ENCODE measurements around the gene FAM3C. TPM values are rescaled to one million over a fixed set of nuclear protein-coding genes. Genes with fewer than 3 reads are reported as not detected.

The FAM3C gene
- total RNA-seq, 1 donor from 2014 or later: 51.4 TPM

- intact Hi-C loops (cut with DNase I): no loop called here
- Histone ChIP-seq H3K4me1 (no peaks in the 10 kb centered on the region), H3K27ac (no peak overlapping the region), H3K36me3 (no peaks in the 10 kb centered on the region), H3K9me3 (no peaks in the 10 kb centered on the region), H3K4me3 (no peak overlapping the region), H3K27me3 (no peaks in the 10 kb centered on the region)
- no peak for DNase-seq
- ATAC-seq: no peak
- TF ChIP-seq, protein P1, sequence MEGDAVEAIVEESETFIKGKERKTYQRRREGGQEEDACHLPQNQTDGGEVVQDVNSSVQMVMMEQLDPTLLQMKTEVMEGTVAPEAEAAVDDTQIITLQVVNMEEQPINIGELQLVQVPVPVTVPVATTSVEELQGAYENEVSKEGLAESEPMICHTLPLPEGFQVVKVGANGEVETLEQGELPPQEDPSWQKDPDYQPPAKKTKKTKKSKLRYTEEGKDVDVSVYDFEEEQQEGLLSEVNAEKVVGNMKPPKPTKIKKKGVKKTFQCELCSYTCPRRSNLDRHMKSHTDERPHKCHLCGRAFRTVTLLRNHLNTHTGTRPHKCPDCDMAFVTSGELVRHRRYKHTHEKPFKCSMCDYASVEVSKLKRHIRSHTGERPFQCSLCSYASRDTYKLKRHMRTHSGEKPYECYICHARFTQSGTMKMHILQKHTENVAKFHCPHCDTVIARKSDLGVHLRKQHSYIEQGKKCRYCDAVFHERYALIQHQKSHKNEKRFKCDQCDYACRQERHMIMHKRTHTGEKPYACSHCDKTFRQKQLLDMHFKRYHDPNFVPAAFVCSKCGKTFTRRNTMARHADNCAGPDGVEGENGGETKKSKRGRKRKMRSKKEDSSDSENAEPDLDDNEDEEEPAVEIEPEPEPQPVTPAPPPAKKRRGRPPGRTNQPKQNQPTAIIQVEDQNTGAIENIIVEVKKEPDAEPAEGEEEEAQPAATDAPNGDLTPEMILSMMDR (IDR thresholded peaks at IDR 0.05): no peak
Measured at GRCh38 chr7:121406461-121406860, 10.4 kb upstream of the FAM3C start.

DNA sequence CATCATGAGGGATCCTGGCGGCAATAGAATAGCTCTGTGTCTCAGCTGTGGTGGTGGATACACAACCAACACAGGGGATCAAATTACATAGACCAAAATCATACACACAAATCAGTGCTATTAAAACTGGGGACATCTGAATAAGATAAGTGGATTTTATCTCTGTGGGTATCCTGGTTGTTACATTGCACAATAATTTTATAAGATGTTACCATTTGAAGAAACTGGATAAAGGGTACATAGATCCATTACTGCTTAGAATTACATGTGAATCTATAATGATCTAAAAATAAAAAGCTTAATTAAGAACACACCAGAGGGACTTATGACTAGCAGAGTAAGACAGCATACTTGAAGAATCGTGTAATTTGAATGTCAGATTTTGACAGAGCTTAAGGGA, 8.2 kb upstream of the FAM3C start:
- no peaks in the 10 kb centered on the region for H3K9me3 ChIP-seq
- no peaks in the 10 kb centered on the region for H3K4me1 ChIP-seq
- intact Hi-C loops (cut with DNase I): no loop called here
- H3K27ac ChIP-seq: no peak overlapping the region
- ATAC-seq (no peak), DNase-seq (no peak)
- TF ChIP-seq, protein P1 (IDR thresholded peaks at IDR 0.05): no peak
- no peaks in the 10 kb centered on the region for H3K36me3 ChIP-seq
- H3K4me3 ChIP-seq: no peak overlapping the region
- no peaks in the 10 kb centered on the region for H3K27me3 ChIP-seq

DNA sequence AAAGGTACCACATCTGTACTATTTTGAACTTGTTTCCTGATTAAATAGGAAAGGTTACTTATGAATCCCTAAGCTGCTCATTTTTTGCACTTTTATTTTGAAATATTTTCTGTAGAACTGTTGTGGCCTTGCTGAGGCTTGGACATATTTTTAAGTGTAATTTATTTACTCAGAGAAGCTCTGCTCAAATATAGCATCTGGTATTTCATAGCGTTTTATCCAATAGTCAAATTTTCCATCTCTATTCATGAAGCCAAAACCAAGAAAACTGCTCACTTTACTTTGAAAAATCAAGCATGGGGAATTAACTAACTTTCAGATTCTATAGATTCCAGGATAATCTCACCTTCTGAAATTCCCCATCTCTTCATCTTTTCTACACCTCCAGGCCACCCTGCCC, 6.6 kb upstream of the FAM3C start:
- H3K27ac ChIP-seq: no peak overlapping the region
- H3K36me3 ChIP-seq: no peaks in the 10 kb centered on the region
- no peak for DNase-seq
- no peaks in the 10 kb centered on the region for H3K9me3 ChIP-seq
- ATAC-seq: no peak
- intact Hi-C loops (cut with DNase I): no loop called here
- no peaks in the 10 kb centered on the region for H3K4me1 ChIP-seq
- no peaks in the 10 kb centered on the region for H3K27me3 ChIP-seq
- TF ChIP-seq, protein P1 (IDR thresholded peaks at IDR 0.05): no peak
- no peak overlapping the region for H3K4me3 ChIP-seq

DNA sequence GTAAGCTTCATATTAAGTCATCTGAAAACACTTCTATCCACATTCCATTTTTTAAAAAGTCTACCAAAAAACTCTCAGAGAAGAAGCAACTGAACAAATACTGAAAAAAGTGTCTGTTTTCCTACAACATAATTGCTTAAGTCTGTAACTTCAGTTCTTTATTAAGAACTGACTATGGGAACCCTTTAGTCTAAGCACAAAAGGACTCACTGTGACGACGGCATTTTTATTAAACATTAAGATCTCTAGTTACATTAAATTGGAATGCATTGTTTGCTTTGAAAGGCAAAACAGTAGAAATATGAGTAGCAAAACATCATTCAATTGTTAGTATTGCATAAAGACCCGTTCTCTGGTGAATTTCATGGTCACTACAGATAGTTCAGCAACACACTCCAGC, 5.8 kb upstream of the FAM3C start:
- Histone ChIP-seq H3K27ac (no peak overlapping the region), H3K27me3 (no peaks in the 10 kb centered on the region), H3K9me3 (no peaks in the 10 kb centered on the region), H3K4me3 (no peak overlapping the region), H3K36me3 (no peaks in the 10 kb centered on the region), H3K4me1 (peaks cover 3% of the 10 kb centered on the region)
- ATAC-seq (no peak), DNase-seq (no peak)
- intact Hi-C loops (cut with DNase I): no loop called here
- TF ChIP-seq, protein P1 (IDR thresholded peaks at IDR 0.05): no peak

DNA sequence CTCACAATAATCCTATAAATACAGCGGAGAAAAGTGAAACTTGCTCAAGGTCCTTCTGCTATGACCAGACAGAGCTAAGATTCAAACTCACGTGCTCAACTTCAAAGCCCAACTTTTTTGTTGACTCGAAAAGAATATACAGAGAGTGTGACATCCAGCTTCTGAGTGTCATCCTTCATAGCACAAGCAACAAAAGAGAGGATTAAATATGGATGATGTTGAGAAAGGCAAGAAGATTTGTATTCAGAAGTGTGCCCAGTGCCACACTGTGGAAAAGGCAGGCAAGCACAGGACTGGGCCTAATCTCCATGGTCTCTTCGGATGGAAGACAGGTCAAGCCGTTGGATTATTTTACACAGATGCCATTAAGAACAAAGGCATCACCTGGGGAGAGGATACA, 2.1 kb upstream of the FAM3C start:
- ATAC-seq: no peak
- Histone ChIP-seq H3K27me3 (no peaks in the 10 kb centered on the region), H3K9me3 (no peaks in the 10 kb centered on the region), H3K36me3 (no peaks in the 10 kb centered on the region), H3K4me3 (no peak overlapping the region), H3K27ac (no peak overlapping the region), H3K4me1 (peaks cover 19% of the 10 kb centered on the region)
- DNase-seq: no peak
- TF ChIP-seq, protein P1 (IDR thresholded peaks at IDR 0.05): no peak
- intact Hi-C loops (cut with DNase I): no loop called here

DNA sequence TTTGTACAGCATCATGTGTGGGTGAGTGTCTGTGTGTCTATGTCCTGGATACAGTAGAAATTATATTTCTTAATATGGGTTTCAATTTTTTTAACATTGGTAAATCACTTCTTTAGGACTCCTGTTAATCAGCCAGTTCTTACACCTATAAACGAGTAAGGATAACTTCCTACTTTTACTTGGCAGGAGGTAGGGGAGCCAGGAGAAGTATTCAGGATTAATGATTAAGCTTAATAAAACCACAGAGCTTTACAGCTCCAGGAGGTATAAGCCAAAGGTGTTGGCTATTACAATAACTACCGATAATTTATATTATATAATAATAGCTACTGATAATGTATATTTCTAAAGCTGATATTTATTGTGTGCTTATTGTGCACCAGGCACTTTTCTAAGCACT, 1.7 kb upstream of the FAM3C start:
- no peak for ATAC-seq
- peaks cover 19% of the 10 kb centered on the region for H3K4me1 ChIP-seq
- no peak overlapping the region for H3K4me3 ChIP-seq
- no peaks in the 10 kb centered on the region for H3K27me3 ChIP-seq
- no peaks in the 10 kb centered on the region for H3K9me3 ChIP-seq
- H3K36me3 ChIP-seq: no peaks in the 10 kb centered on the region
- DNase-seq: no peak
- no peak overlapping the region for H3K27ac ChIP-seq
- intact Hi-C loops (cut with DNase I): no loop called here
- TF ChIP-seq, protein P1 (IDR thresholded peaks at IDR 0.05): no peak

Data from upper lobe of right lung (tissue), 1 donor.